Measurements from ENCODE around the gene PRDX2.

DNA sequence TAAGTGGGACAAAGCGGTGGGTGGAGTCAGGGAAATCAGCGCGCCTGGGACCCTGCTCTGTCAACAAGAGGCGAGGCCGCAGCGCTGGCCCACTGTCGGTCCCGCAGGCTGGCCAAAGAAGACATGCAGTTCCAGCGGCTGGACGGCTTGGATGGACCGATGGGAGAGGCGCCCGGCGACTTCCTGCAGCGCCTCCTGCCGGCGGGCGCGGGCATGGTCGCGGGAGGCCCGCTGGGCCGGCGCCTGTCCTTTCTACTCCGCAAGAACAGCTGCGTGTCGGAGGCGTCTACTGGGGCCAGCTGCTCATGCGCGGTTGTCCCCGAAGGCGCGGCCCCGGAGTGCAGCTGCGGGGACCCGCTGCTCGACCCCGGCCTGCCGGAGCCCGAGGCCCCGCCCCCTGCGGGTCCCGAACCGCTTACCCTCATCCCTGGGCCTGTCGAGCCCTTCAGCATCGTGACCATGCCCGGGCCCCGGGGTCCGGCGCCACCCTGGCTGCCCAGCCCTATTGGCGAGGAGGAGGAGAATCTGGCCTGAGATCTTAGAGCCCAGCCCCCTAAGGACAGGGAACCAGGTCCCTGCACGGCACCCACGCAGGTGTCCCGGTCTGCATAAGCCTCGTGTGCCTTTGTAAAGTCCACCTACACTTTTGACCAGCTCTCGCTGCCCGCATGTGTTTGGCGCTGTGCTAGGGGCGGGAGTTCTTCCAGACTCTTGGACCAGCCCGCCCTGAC is 43.9 kb downstream of the PRDX2 start:
- TF ChIP-seq, protein P1, sequence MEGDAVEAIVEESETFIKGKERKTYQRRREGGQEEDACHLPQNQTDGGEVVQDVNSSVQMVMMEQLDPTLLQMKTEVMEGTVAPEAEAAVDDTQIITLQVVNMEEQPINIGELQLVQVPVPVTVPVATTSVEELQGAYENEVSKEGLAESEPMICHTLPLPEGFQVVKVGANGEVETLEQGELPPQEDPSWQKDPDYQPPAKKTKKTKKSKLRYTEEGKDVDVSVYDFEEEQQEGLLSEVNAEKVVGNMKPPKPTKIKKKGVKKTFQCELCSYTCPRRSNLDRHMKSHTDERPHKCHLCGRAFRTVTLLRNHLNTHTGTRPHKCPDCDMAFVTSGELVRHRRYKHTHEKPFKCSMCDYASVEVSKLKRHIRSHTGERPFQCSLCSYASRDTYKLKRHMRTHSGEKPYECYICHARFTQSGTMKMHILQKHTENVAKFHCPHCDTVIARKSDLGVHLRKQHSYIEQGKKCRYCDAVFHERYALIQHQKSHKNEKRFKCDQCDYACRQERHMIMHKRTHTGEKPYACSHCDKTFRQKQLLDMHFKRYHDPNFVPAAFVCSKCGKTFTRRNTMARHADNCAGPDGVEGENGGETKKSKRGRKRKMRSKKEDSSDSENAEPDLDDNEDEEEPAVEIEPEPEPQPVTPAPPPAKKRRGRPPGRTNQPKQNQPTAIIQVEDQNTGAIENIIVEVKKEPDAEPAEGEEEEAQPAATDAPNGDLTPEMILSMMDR (IDR thresholded peaks at IDR 0.05): peak; percentile 95 to 98 (median 97)
- no peak for TF ChIP-seq POLR2A (IDR thresholded peaks at IDR 0.05)
